WTC11 (cell line): ENCODE results near the gene GALNT7.

Source experiments
- CREB1 ChIP-seq: sonication (generic); formaldehyde crosslinking; IDR thresholded peaks from 2 replicates; pipeline ENCODE4 v1.8.0; 2023; ENCODE audit warnings: mild to moderate bottlenecking, missing genetic modification reagents
- ELF4 ChIP-seq: sonication (generic); formaldehyde crosslinking; IDR thresholded peaks from 2 replicates; pipeline ENCODE4 v1.8.1; 2022; ENCODE audit warnings: low read depth, mild to moderate bottlenecking, moderate library complexity, missing genetic modification reagents
- JUN ChIP-seq: sonication (generic); formaldehyde crosslinking; IDR thresholded peaks from 2 replicates; pipeline ENCODE4 v1.8.0; 2023; ENCODE audit warnings: mild to moderate bottlenecking, missing genetic modification reagents
- NR3C1 ChIP-seq: sonication (generic); formaldehyde crosslinking; conservative IDR thresholded peaks from 2 replicates; pipeline ENCODE4 v1.8.1; 2023; ENCODE audit warnings: low read depth, mild to moderate bottlenecking, missing genetic modification reagents
- SP1 ChIP-seq: sonication (generic); formaldehyde crosslinking; conservative IDR thresholded peaks from 2 replicates; pipeline ENCODE4 v1.8.1; 2022; ENCODE audit warnings: missing genetic modification reagents
- TEAD4 ChIP-seq: sonication (generic); formaldehyde crosslinking; IDR thresholded peaks from 2 replicates; pipeline ENCODE4 v1.8.0; 2022; ENCODE audit warnings: mild to moderate bottlenecking, missing genetic modification reagents
- TF ChIP-seq, protein P1 (sequence below): fragments of 200-600 bp; IDR thresholded peaks from 2 replicates; pipeline ENCODE4 v1.8.0; 2022; ENCODE audit warnings: antibody characterized with exemption
- TF ChIP-seq, protein P2 (sequence below): sonication (generic); formaldehyde crosslinking; IDR thresholded peaks from 2 replicates; pipeline ENCODE4 v1.8.1; 2022; ENCODE audit warnings: mild to moderate bottlenecking, moderate library complexity, missing genetic modification reagents
- TF ChIP-seq, protein P3 (sequence below): sonication (generic); formaldehyde crosslinking; IDR thresholded peaks from 2 replicates; pipeline ENCODE4 v1.8.0; 2023; ENCODE audit warnings: missing genetic modification reagents
- TF ChIP-seq, protein P4 (sequence below): sonication (generic); formaldehyde crosslinking; IDR thresholded peaks from 2 replicates; pipeline ENCODE4 v1.8.0; 2022; ENCODE audit warnings: missing genetic modification reagents
- TF ChIP-seq, protein P5 (sequence below): sonication (generic); formaldehyde crosslinking; IDR thresholded peaks from 2 replicates; pipeline ENCODE4 v1.8.0; 2022; ENCODE audit warnings: mild to moderate bottlenecking, missing genetic modification reagents
- TF ChIP-seq, protein P6 (sequence below): fragments of 250-450 bp; sonication (Bioruptor Pico); conservative IDR thresholded peaks from 2 replicates; pipeline ENCODE4 v1.9.0; 2021; ENCODE audit warnings: mild to moderate bottlenecking
- TF ChIP-seq, protein P7 (sequence below): sonication (generic); formaldehyde crosslinking; IDR thresholded peaks from 2 replicates; pipeline ENCODE4 v1.8.1; 2023; ENCODE audit warnings: mild to moderate bottlenecking, missing genetic modification reagents, moderate library complexity

DNA sequence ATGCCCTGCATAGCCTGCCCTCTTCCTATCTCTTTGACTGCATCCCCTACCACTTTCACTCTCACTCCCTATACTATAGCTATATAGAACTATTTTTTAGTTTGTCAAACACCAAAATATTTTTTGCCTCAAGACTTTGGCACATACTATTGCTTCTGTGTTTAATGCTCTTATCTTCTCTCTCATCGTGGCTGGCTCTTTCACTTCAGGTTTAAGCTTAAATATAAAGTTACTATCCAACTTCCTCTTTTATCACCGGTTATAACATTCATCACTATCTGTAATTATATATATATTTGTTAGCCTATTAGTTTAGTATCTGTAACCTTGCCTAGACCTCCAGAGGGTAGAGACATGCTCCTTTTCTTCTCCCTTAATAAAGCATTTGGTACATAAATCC, 177.0 kb downstream of the GALNT7 start:
- TF ChIP-seq, protein P1, sequence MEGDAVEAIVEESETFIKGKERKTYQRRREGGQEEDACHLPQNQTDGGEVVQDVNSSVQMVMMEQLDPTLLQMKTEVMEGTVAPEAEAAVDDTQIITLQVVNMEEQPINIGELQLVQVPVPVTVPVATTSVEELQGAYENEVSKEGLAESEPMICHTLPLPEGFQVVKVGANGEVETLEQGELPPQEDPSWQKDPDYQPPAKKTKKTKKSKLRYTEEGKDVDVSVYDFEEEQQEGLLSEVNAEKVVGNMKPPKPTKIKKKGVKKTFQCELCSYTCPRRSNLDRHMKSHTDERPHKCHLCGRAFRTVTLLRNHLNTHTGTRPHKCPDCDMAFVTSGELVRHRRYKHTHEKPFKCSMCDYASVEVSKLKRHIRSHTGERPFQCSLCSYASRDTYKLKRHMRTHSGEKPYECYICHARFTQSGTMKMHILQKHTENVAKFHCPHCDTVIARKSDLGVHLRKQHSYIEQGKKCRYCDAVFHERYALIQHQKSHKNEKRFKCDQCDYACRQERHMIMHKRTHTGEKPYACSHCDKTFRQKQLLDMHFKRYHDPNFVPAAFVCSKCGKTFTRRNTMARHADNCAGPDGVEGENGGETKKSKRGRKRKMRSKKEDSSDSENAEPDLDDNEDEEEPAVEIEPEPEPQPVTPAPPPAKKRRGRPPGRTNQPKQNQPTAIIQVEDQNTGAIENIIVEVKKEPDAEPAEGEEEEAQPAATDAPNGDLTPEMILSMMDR: no peak
- TF ChIP-seq, protein P2, sequence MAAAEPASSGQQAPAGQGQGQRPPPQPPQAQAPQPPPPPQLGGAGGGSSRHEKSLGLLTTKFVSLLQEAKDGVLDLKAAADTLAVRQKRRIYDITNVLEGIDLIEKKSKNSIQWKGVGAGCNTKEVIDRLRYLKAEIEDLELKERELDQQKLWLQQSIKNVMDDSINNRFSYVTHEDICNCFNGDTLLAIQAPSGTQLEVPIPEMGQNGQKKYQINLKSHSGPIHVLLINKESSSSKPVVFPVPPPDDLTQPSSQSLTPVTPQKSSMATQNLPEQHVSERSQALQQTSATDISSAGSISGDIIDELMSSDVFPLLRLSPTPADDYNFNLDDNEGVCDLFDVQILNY (CRISPR knock-in tag): no peak
- no peak for TF ChIP-seq ELF4
- TF ChIP-seq, protein P3, sequence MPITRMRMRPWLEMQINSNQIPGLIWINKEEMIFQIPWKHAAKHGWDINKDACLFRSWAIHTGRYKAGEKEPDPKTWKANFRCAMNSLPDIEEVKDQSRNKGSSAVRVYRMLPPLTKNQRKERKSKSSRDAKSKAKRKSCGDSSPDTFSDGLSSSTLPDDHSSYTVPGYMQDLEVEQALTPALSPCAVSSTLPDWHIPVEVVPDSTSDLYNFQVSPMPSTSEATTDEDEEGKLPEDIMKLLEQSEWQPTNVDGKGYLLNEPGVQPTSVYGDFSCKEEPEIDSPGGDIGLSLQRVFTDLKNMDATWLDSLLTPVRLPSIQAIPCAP: no peak
- TF ChIP-seq SP1 (CRISPR knock-in tag): no peak
- no peak for TF ChIP-seq JUN (CRISPR knock-in tag)
- no peak for TF ChIP-seq NR3C1 (CRISPR knock-in tag)
- TF ChIP-seq, protein P4, sequence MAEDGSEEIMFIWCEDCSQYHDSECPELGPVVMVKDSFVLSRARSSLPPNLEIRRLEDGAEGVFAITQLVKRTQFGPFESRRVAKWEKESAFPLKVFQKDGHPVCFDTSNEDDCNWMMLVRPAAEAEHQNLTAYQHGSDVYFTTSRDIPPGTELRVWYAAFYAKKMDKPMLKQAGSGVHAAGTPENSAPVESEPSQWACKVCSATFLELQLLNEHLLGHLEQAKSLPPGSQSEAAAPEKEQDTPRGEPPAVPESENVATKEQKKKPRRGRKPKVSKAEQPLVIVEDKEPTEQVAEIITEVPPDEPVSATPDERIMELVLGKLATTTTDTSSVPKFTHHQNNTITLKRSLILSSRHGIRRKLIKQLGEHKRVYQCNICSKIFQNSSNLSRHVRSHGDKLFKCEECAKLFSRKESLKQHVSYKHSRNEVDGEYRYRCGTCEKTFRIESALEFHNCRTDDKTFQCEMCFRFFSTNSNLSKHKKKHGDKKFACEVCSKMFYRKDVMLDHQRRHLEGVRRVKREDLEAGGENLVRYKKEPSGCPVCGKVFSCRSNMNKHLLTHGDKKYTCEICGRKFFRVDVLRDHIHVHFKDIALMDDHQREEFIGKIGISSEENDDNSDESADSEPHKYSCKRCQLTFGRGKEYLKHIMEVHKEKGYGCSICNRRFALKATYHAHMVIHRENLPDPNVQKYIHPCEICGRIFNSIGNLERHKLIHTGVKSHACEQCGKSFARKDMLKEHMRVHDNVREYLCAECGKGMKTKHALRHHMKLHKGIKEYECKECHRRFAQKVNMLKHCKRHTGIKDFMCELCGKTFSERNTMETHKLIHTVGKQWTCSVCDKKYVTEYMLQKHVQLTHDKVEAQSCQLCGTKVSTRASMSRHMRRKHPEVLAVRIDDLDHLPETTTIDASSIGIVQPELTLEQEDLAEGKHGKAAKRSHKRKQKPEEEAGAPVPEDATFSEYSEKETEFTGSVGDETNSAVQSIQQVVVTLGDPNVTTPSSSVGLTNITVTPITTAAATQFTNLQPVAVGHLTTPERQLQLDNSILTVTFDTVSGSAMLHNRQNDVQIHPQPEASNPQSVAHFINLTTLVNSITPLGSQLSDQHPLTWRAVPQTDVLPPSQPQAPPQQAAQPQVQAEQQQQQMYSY (CRISPR knock-in tag): no peak
- TF ChIP-seq TEAD4 (CRISPR knock-in tag): no peak
- TF ChIP-seq, protein P5, sequence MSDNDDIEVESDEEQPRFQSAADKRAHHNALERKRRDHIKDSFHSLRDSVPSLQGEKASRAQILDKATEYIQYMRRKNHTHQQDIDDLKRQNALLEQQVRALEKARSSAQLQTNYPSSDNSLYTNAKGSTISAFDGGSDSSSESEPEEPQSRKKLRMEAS (CRISPR knock-in tag): no peak
- TF ChIP-seq, protein P6, sequence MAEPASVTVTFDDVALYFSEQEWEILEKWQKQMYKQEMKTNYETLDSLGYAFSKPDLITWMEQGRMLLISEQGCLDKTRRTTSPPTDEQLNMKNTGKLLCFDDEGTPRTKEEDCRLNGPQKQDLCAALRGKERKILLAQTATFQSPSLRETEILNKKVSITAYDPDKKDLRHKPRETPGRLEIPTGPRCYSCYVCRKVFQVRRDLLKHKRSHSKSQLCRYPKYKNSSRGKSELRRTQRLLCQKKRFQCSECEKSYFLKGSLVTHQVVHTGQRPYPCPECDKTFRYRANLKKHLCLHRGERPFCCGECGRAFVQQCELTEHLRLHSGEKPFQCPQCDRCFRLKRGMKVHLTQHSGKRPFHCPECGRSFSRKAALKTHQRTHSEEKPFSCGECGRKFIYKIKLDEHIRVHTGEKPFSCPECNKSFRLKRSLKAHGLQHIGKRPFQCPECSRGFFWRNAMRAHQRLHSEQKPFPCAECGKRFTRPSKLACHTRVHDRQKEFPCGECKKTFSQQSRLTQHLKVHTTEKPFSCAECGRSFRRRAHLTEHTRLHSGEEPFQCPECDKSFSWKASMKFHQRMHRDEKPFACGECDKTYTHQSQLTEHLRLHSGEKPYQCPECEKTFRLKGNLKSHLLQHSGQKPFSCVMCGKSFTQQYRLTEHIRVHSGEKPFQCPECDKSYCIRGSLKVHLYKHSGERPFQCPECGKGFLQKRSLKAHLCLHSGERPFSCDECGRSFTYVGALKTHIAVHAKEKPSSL: no peak
- TF ChIP-seq, protein P7, sequence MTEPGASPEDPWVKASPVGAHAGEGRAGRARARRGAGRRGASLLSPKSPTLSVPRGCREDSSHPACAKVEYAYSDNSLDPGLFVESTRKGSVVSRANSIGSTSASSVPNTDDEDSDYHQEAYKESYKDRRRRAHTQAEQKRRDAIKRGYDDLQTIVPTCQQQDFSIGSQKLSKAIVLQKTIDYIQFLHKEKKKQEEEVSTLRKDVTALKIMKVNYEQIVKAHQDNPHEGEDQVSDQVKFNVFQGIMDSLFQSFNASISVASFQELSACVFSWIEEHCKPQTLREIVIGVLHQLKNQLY (CRISPR knock-in tag): no peak
- TF ChIP-seq CREB1 (CRISPR knock-in tag): no peak
